Neutrophil (primary cell): ENCODE measurements around the gene TMEM254.
A peak's percentile ranks its signal among the peaks of the same experiment; 100 is the strongest.

Experiments
- H3K27ac ChIP-seq: fragments of 200-600 bp; sonication (generic); 2 replicates; pipeline ENCODE4 v1.5.1; 2016; ENCODE audit warnings: mild to moderate bottlenecking, moderate library complexity
- H3K27me3 ChIP-seq: fragments of 200-600 bp; sonication (generic); 2 replicates; pipeline ENCODE4 v1.6.0; 2016; ENCODE audit warnings: mild to moderate bottlenecking
- H3K36me3 ChIP-seq: fragments of 200-600 bp; sonication (generic); 2 replicates; pipeline ENCODE4 v1.5.1; 2017
- H3K4me1 ChIP-seq, 2 experiments: fragments of 200-600 bp in 1 of 2; sonication (generic) in 1 of 2; 1 replicate in 1 of 2; 2 replicates in 1 of 2; pipeline versions ENCODE4 v1.5.1 to v1.6.1; 2013 to 2016; ENCODE audit warnings: low read depth in 1 of 2, low read length in 1 of 2, mild to moderate bottlenecking in 1 of 2, moderate library complexity in 1 of 2; ENCODE audit not compliant: control insufficient read depth in 1 of 2, insufficient read depth in 1 of 2
- H3K4me3 ChIP-seq, 2 experiments: fragments of 200-600 bp in 1 of 2; sonication (generic) in 1 of 2; 1 replicate in 1 of 2; 2 replicates in 1 of 2; pipeline ENCODE4 v1.5.1; 2013 to 2016; ENCODE audit warnings: low read depth in 1 of 2, low read length in 1 of 2, mild to moderate bottlenecking in 1 of 2, moderate library complexity in 1 of 2
- H3K9me3 ChIP-seq: fragments of 200-600 bp; sonication (generic); 2 replicates; pipeline ENCODE4 v1.5.1; 2016
- TF ChIP-seq, protein P1 (sequence below): fragments of 200-600 bp; sonication (generic); IDR thresholded peaks from 2 replicates; pipeline ENCODE4 v1.5.1; 2016; ENCODE audit warnings: antibody characterized with exemption

The TMEM254 gene

DNA sequence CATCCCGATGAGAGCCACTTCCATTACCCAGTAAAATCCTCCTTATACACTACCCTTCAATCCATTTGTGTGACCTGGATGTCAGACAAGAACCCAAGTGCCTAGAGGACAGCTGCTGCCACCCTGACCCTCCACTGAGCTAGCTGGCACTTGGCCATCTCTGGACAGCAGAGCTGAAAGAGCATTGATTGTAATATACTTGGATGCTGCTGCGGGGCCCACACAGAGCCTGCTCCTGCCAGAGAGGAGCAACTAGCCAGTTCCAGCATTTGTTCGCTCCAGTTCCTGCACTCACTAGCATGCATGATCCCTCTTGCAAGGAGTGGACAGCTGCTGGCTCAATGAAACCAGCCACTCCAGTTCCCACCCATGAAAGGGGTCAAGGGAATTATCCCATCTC lies 8.4 kb upstream of the TMEM254 start:
- no peak overlapping the region for H3K4me3 ChIP-seq
- TF ChIP-seq, protein P1, sequence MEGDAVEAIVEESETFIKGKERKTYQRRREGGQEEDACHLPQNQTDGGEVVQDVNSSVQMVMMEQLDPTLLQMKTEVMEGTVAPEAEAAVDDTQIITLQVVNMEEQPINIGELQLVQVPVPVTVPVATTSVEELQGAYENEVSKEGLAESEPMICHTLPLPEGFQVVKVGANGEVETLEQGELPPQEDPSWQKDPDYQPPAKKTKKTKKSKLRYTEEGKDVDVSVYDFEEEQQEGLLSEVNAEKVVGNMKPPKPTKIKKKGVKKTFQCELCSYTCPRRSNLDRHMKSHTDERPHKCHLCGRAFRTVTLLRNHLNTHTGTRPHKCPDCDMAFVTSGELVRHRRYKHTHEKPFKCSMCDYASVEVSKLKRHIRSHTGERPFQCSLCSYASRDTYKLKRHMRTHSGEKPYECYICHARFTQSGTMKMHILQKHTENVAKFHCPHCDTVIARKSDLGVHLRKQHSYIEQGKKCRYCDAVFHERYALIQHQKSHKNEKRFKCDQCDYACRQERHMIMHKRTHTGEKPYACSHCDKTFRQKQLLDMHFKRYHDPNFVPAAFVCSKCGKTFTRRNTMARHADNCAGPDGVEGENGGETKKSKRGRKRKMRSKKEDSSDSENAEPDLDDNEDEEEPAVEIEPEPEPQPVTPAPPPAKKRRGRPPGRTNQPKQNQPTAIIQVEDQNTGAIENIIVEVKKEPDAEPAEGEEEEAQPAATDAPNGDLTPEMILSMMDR: no peak
- no peaks in the 10 kb centered on the region for H3K36me3 ChIP-seq
- no peaks in the 10 kb centered on the region for H3K9me3 ChIP-seq
- H3K4me1 ChIP-seq: no peaks in the 10 kb centered on the region
- no peaks in the 10 kb centered on the region for H3K27me3 ChIP-seq
- no peak overlapping the region for H3K27ac ChIP-seq

DNA sequence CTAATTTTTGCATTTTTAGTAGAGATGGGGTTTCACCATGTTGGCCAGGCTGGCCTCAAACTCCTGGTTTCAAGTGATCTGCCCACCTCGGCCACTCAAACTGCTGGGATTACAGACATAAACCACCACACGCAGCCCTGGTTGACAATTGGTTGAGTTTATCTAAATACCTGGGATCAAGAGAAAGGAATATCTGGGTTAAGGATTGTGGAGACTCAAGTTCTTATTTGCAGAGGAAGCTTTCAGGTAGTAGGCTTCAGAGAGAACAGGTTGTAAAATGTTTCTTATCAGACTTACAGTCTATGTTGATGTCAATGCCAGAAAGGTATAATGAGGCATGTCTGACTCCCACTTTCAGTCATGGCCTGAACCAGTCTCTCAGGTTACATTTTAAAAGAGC lies 5.9 kb upstream of the TMEM254 start:
- TF ChIP-seq, protein P1: no peak
- Histone ChIP-seq H3K4me1 (no peaks in the 10 kb centered on the region), H3K27ac (no peak overlapping the region), H3K27me3 (no peaks in the 10 kb centered on the region), H3K4me3 (no peak overlapping the region), H3K9me3 (no peaks in the 10 kb centered on the region), H3K36me3 (no peaks in the 10 kb centered on the region)

DNA sequence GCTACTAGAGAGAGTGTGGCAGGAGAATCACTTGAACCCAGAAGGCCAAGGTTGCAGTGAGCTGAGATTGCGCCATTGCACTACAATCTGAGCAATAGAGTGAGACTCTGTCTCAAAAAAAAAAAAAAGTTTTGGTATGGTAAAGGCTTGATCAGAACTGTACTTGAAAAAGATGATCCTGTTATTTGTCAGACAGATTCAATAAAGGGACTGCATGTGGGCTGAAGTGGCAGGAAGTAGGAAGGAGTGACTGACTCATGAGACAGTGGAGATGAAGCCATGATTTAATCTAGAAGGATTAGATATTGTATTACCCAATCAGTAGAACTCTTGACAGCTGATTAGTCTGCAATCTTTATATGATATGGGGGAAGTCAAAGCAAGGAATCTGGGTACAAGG lies 2.7 kb upstream of the TMEM254 start:
- Histone ChIP-seq H3K36me3 (no peaks in the 10 kb centered on the region), H3K27ac (no peak overlapping the region), H3K9me3 (no peaks in the 10 kb centered on the region), H3K4me1 (peaks cover 12 to 13% of the 10 kb centered on the region in 2 experiments), H3K4me3 (no peak overlapping the region), H3K27me3 (no peaks in the 10 kb centered on the region)
- TF ChIP-seq, protein P1: no peak

DNA sequence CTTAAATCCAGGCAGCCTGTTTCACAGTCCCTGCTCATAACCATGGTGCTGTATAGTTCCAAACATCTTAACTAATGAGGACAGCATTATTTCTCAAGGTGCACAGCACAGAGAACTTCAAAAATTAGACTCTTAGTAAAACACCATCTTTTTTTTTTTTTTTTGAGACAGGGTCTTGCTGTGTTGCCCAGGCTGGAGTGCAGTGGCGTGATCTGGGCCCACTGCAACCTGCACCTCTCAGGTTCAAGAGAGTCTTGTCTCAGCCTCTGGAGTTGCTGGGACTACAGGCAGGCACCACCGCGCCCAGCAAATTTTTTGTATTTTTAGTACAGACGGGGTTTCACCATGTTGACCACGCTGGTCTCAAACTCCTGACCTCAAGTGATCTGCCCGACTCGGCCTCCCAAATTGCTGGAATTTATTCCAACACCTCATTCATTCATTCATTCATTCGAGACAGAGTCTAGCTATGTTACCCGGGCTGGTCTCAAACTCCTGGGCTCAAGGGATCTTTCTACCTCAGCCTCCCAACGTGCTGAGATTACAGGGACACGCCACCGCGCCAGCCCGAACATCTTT lies 507 bp upstream of the TMEM254 start:
- peaks cover 12 to 13% of the 10 kb centered on the region in 2 experiments for H3K4me1 ChIP-seq
- H3K9me3 ChIP-seq: no peaks in the 10 kb centered on the region
- TF ChIP-seq, protein P1: no peak
- no peaks in the 10 kb centered on the region for H3K27me3 ChIP-seq
- no peaks in the 10 kb centered on the region for H3K36me3 ChIP-seq
- H3K4me3 ChIP-seq: peak overlapping the region; percentile 75 to 90
- peak overlapping the region; percentile 71 for H3K27ac ChIP-seq

DNA sequence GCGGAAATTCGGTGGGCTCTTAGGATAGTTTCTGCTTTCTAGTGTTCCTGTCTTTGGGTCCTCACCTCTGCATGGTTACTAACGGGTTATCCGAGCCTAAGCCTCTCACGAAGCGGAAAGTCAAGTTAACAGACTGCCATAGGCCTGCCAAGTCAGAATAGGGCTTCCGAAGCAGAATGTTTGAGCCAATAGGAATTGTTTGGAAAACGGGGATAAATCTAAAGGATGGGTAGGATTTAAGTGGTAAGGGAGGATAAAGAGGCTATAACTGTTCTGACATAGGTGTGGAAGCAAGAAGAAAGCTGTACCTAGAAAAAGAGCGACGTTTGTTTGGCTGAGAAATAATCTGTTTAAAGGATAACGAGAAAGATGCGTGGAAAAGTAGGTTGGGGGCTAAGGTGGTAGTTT lies 851 bp downstream of the TMEM254 start:
- peak overlapping the region; percentile 71 for H3K27ac ChIP-seq
- H3K27me3 ChIP-seq: no peaks in the 10 kb centered on the region
- TF ChIP-seq, protein P1: no peak
- H3K9me3 ChIP-seq: no peaks in the 10 kb centered on the region
- H3K36me3 ChIP-seq: no peaks in the 10 kb centered on the region
- peaks cover 12 to 13% of the 10 kb centered on the region in 2 experiments for H3K4me1 ChIP-seq
- peak overlapping the region; percentile 75 to 90 for H3K4me3 ChIP-seq
